Gastroesophageal sphincter (tissue), 4 donors: ENCODE measurements around the gene APP. TPM values are rescaled to one million over a fixed set of nuclear protein-coding genes. Genes with fewer than 3 reads are reported as not detected.
"Not testable (repeated sequence)": the region's sequence is repeated elsewhere in the genome, so short reads cannot be mapped to it uniquely, and the experiment has no call there.

Experiments used
- ATAC-seq: fragments of 150-250 bp; one replicate; pipeline ENCODE4 v1.9.1; 2016; ENCODE audit warnings: mild to moderate bottlenecking, moderate library complexity
- H3K27ac ChIP-seq, 4 donors: fragments of 200-600 bp; sonication (generic) in 3 of 4; 1 replicate in 3 of 4; 2 replicates in 1 of 4; pipeline ENCODE4 v1.5.1; 2016 to 2019
- H3K27me3 ChIP-seq: fragments of 200-600 bp; sonication (generic); one replicate; pipeline ENCODE4 v1.5.1; 2019
- H3K36me3 ChIP-seq, 2 donors: fragments of 200-600 bp; sonication (generic); one replicate each; pipeline ENCODE4 v1.5.1; 2019; ENCODE audit warnings: control low read depth in 1 of 2
- H3K4me1 ChIP-seq, 3 donors: fragments of 200-600 bp; sonication (generic); 1 replicate in 2 of 3; 2 replicates in 1 of 3; pipeline ENCODE4 v1.5.1; 2016 to 2019; ENCODE audit warnings: control low read depth in 2 of 3
- H3K4me3 ChIP-seq, 2 donors: fragments of 200-600 bp; sonication (generic); one replicate each; pipeline ENCODE4 v1.5.1; 2019; ENCODE audit warnings: mild to moderate bottlenecking in 1 of 2, moderate library complexity in 1 of 2
- H3K9me3 ChIP-seq, 3 donors: fragments of 200-600 bp; sonication (generic); one replicate each; pipeline ENCODE4 v1.5.1; 2017 to 2019; ENCODE audit warnings: control low read depth in 2 of 3
- CTCF ChIP-seq, 4 experiments: fragments of 200-600 bp in 2 of 4; fragments of 450-650 bp in 2 of 4; sonication (generic) in 1 of 4; IDR thresholded peaks; one replicate each; pipeline ENCODE4 v1.5.1; 2017 to 2019; ENCODE audit warnings: antibody characterized with exemption in 4 of 4, mild to moderate bottlenecking in 2 of 4, moderate library complexity in 2 of 4
- EP300 ChIP-seq: sonication (generic); formaldehyde crosslinking; IDR thresholded peaks from one replicate; pipeline ENCODE4 v1.6.1; 2017; ENCODE audit warnings: antibody characterized with exemption, mild to moderate bottlenecking
- POLR2A ChIP-seq, 2 donors: fragments of 450-650 bp; IDR thresholded peaks; one replicate each; pipeline ENCODE4 v1.6.1; 2017; ENCODE audit warnings: antibody characterized with exemption in 2 of 2, mild to moderate bottlenecking in 2 of 2, moderate library complexity in 1 of 2
- POLR2AphosphoS5 ChIP-seq: sonication (generic); formaldehyde crosslinking; IDR thresholded peaks from one replicate; pipeline ENCODE4 v1.6.1; 2017; ENCODE audit warnings: antibody characterized with exemption
- WGBS, 2 donors: methylation state at CpG; one replicate each; pipeline ENCODE4 v1.1.5; 2018; ENCODE audit warnings: low coverage in 1 of 2; 5-methylcytosine and 5-hydroxymethylcytosine counted together
- total RNA-seq, 4 donors: library from RNA; depleted of rRNA; stranded (reverse); fragments of >200 nt; gene quantifications; one replicate each; pipeline ENCODE4 v1.1.0, GENCODE V29; 2016

The APP gene
- total RNA-seq, 4 donors from 2014 or later: 282 to 724 (median 545) TPM

GRCh38 chr21:26138615-26139257 is 31.8 kb downstream of the APP start:
- Histone ChIP-seq H3K9me3 (no peaks in the 10 kb centered on the region), H3K27me3 (no peaks in the 10 kb centered on the region), H3K4me3 (no peak overlapping the region), H3K4me1 (peaks cover 0 to 37% (median 13%) of the 10 kb centered on the region in 3 donors), H3K27ac (no peak overlapping the region), H3K36me3 (no peaks in the 10 kb centered on the region)
- no peak for TF ChIP-seq EP300
- TF ChIP-seq POLR2A (IDR thresholded peaks at IDR 0.05): no peak
- no peak for TF ChIP-seq POLR2AphosphoS5
- TF ChIP-seq CTCF (IDR thresholded peaks at IDR 0.05): no peak
- WGBS, 2 donors: 90 to 92% methylated on average over 3 to 6 of the region's 6 CpGs
- no peak for ATAC-seq

- Histone ChIP-seq H3K27me3 (no peaks in the 10 kb centered on the region), H3K9me3 (no peaks in the 10 kb centered on the region), H3K27ac (no peak overlapping the region), H3K4me3 (no peak overlapping the region), H3K4me1 (peaks cover 0 to 37% (median 13%) of the 10 kb centered on the region in 3 donors), H3K36me3 (no peaks in the 10 kb centered on the region)
- 85 to 98% methylated on average over 3 to 4 of the region's 4 CpGs for WGBS, 2 donors
- TF ChIP-seq POLR2A (IDR thresholded peaks at IDR 0.05): no peak
- no peak for TF ChIP-seq EP300
- TF ChIP-seq POLR2AphosphoS5: no peak
- TF ChIP-seq CTCF (IDR thresholded peaks at IDR 0.05): no peak
- no peak for ATAC-seq
Measured at GRCh38 chr21:26137379-26138060, 33.0 kb downstream of the APP start.

GRCh38 chr21:26136671-26137070 is 33.9 kb downstream of the APP start:
- Histone ChIP-seq H3K27ac (no peak overlapping the region), H3K9me3 (no peaks in the 10 kb centered on the region), H3K4me3 (no peak overlapping the region), H3K27me3 (no peaks in the 10 kb centered on the region), H3K36me3 (no peaks in the 10 kb centered on the region), H3K4me1 (peaks cover 0 to 37% (median 13%) of the 10 kb centered on the region in 3 donors)
- 68% methylated on average over 4 to 6 of the region's 6 CpGs for WGBS, 2 donors
- no peak for ATAC-seq
- TF ChIP-seq EP300 (no peak), POLR2A (IDR thresholded peaks at IDR 0.05) (no peak), POLR2AphosphoS5 (no peak), CTCF (IDR thresholded peaks at IDR 0.05) (no peak)

GRCh38 chr21:26135520-26135919 is 35.0 kb downstream of the APP start:
- H3K4me1 ChIP-seq: peaks cover 0 to 30% (median 15%) of the 10 kb centered on the region in 3 donors
- no peaks in the 10 kb centered on the region for H3K27me3 ChIP-seq
- 60 to 90% methylated on average over 1 to 3 of the region's 7 CpGs for WGBS, 2 donors
- TF ChIP-seq POLR2AphosphoS5 (no peak), POLR2A (IDR thresholded peaks at IDR 0.05) (no peak), EP300 (no peak)
- H3K36me3 ChIP-seq: no peaks in the 10 kb centered on the region
- H3K9me3 ChIP-seq: no peaks in the 10 kb centered on the region
- ATAC-seq: no peak
- H3K4me3 ChIP-seq: no peak overlapping the region
- no peak overlapping the region for H3K27ac ChIP-seq

- peaks cover 3 to 47% (median 7%) of the 10 kb centered on the region in 3 donors for H3K4me1 ChIP-seq
- H3K4me3 ChIP-seq: no peak overlapping the region
- H3K27ac ChIP-seq: peak overlapping the region in 1 of 4 donors; percentile 54
- no peaks in the 10 kb centered on the region for H3K27me3 ChIP-seq
- H3K36me3 ChIP-seq: no peaks in the 10 kb centered on the region
- no peak for TF ChIP-seq POLR2AphosphoS5
- TF ChIP-seq CTCF (IDR thresholded peaks at IDR 0.05): no peak
- TF ChIP-seq EP300: no peak
- no peak for TF ChIP-seq POLR2A (IDR thresholded peaks at IDR 0.05)
- 90 to 96% methylated on average over 3 of the region's 3 CpGs for WGBS, 2 donors
- no peaks in the 10 kb centered on the region for H3K9me3 ChIP-seq
- ATAC-seq: no peak
Measured at GRCh38 chr21:26131554-26131953, 39.0 kb downstream of the APP start.

GRCh38 chr21:26131053-26131452 is 39.5 kb downstream of the APP start:
- 91 to 100% methylated on average over 5 to 14 of the region's 14 CpGs for WGBS, 2 donors
- not testable (repeated sequence) for H3K4me3 ChIP-seq, H3K27me3 ChIP-seq, H3K9me3 ChIP-seq, ATAC-seq, H3K36me3 ChIP-seq
- H3K4me1 ChIP-seq: peaks cover 3 to 47% (median 7%) of the 10 kb centered on the region in 3 donors
- H3K27ac ChIP-seq: peak overlapping the region in 2 of 4 donors; percentile 13 to 54
